Activated CD4-positive, alpha-beta T cell treated with anti-CD3 and anti-CD28 coated beads, Interleukin-2, amount 10 ng/mL, durations not matched to agents 24 days and 14 days (primary cell): ENCODE measurements around the gene PTRH1. TPM values are rescaled to one million over a fixed set of nuclear protein-coding genes. Genes with fewer than 3 reads are reported as not detected.

ENCODE experiments used
- DNase-seq: peaks from one replicate; pipeline ENCODE4 v3.0.0; 2022
- H3K27ac Mint-ChIP-seq: one replicate; pipeline ENCODE4 v1.8.0; 2022; ENCODE audit warnings: mild to moderate bottlenecking, mixed read lengths
- H3K27me3 Mint-ChIP-seq: one replicate; pipeline ENCODE4 v1.8.0; 2022; ENCODE audit warnings: mixed read lengths
- H3K36me3 Mint-ChIP-seq: one replicate; pipeline ENCODE4 v1.8.0; 2022; ENCODE audit warnings: low read depth, mild to moderate bottlenecking, mixed read lengths
- H3K4me1 Mint-ChIP-seq: one replicate; pipeline ENCODE4 v1.8.0; 2021; ENCODE audit warnings: mixed read lengths
- H3K4me3 Mint-ChIP-seq: one replicate; pipeline ENCODE4 v1.8.0; 2022; ENCODE audit warnings: mild to moderate bottlenecking, moderate library complexity, mixed read lengths
- H3K9me3 Mint-ChIP-seq: one replicate; pipeline ENCODE4 v1.8.0; 2021; ENCODE audit warnings: mixed read lengths
- intact Hi-C: fragments of 100-400 bp; cut with micrococcal nuclease; formaldehyde crosslinking; loops from one replicate; pipeline ENCODE4 v1.15.1; 2023
- total RNA-seq: library from RNA; stranded (reverse); gene quantifications from 2 replicates; pipeline ENCODE4 v1.2.3, GENCODE V29; 2022

Gene PTRH1
- total RNA-seq, 1 donor from 2014 or later: 22.8 TPM

GRCh38 chr9:127733614-127734013, 18.2 kb upstream of the PTRH1 start:
- no peak overlapping the region for H3K27ac Mint-ChIP-seq
- DNase-seq: no peak
- H3K4me3 Mint-ChIP-seq: peak overlapping the region; percentile 89
- H3K36me3 Mint-ChIP-seq: peaks cover 9% of the 10 kb centered on the region
- no peaks in the 10 kb centered on the region for H3K27me3 Mint-ChIP-seq
- intact Hi-C loops: loop anchor here (1.0 kb wide), 2 partner anchors 143 to 229 kb away; no protein-coding TSS in a partner anchor
- peaks cover 10% of the 10 kb centered on the region for H3K4me1 Mint-ChIP-seq
- no peaks in the 10 kb centered on the region for H3K9me3 Mint-ChIP-seq

- peaks cover 10% of the 10 kb centered on the region for H3K4me1 Mint-ChIP-seq
- intact Hi-C loops: no loop called here
- DNase-seq: no peak
- H3K4me3 Mint-ChIP-seq: no peak overlapping the region
- no peak overlapping the region for H3K27ac Mint-ChIP-seq
- H3K9me3 Mint-ChIP-seq: no peaks in the 10 kb centered on the region
- peaks cover 3% of the 10 kb centered on the region for H3K36me3 Mint-ChIP-seq
- H3K27me3 Mint-ChIP-seq: no peaks in the 10 kb centered on the region
Measured at GRCh38 chr9:127732444-127732843, 17.0 kb upstream of the PTRH1 start.

GRCh38 chr9:127731938-127732337, 16.5 kb upstream of the PTRH1 start:
- Mint-ChIP-seq H3K4me3 (no peak overlapping the region), H3K27me3 (no peaks in the 10 kb centered on the region), H3K27ac (no peak overlapping the region), H3K36me3 (peaks cover 3% of the 10 kb centered on the region), H3K9me3 (no peaks in the 10 kb centered on the region), H3K4me1 (peaks cover 10% of the 10 kb centered on the region)
- intact Hi-C loops: no loop called here
- DNase-seq: no peak

GRCh38 chr9:127730799-127731410, 15.4 kb upstream of the PTRH1 start:
- intact Hi-C loops: no loop called here
- Mint-ChIP-seq H3K4me1 (peaks cover 10% of the 10 kb centered on the region), H3K4me3 (no peak overlapping the region), H3K27ac (no peak overlapping the region), H3K9me3 (no peaks in the 10 kb centered on the region), H3K27me3 (no peaks in the 10 kb centered on the region), H3K36me3 (peaks cover 3% of the 10 kb centered on the region)
- no peak for DNase-seq

- intact Hi-C loops: no loop called here
- DNase-seq: no peak
- Mint-ChIP-seq H3K9me3 (no peaks in the 10 kb centered on the region), H3K4me3 (no peak overlapping the region), H3K36me3 (peaks cover 3% of the 10 kb centered on the region), H3K27ac (no peak overlapping the region), H3K27me3 (no peaks in the 10 kb centered on the region), H3K4me1 (peaks cover 7% of the 10 kb centered on the region)
Measured at GRCh38 chr9:127730262-127730661, 14.8 kb upstream of the PTRH1 start.

- DNase-seq: no peak
- intact Hi-C loops: no loop called here
- Mint-ChIP-seq H3K27ac (no peak overlapping the region), H3K4me3 (no peak overlapping the region), H3K27me3 (no peaks in the 10 kb centered on the region), H3K36me3 (peaks cover 3% of the 10 kb centered on the region), H3K4me1 (peaks cover 6% of the 10 kb centered on the region), H3K9me3 (no peaks in the 10 kb centered on the region)
Measured at GRCh38 chr9:127729522-127730256, 14.2 kb upstream of the PTRH1 start.

- H3K9me3 Mint-ChIP-seq: no peaks in the 10 kb centered on the region
- no peak overlapping the region for H3K27ac Mint-ChIP-seq
- H3K36me3 Mint-ChIP-seq: peaks cover 3% of the 10 kb centered on the region
- peaks cover 3% of the 10 kb centered on the region for H3K4me1 Mint-ChIP-seq
- no peak overlapping the region for H3K4me3 Mint-ChIP-seq
- no peaks in the 10 kb centered on the region for H3K27me3 Mint-ChIP-seq
- DNase-seq: no peak
- intact Hi-C loops: no loop called here
Measured at GRCh38 chr9:127728808-127729207, 13.3 kb upstream of the PTRH1 start.

GRCh38 chr9:127726871-127727270, 11.4 kb upstream of the PTRH1 start:
- no peak overlapping the region for H3K27ac Mint-ChIP-seq
- no peaks in the 10 kb centered on the region for H3K9me3 Mint-ChIP-seq
- no peaks in the 10 kb centered on the region for H3K4me1 Mint-ChIP-seq
- H3K4me3 Mint-ChIP-seq: no peak overlapping the region
- H3K27me3 Mint-ChIP-seq: no peaks in the 10 kb centered on the region
- no peak for DNase-seq
- H3K36me3 Mint-ChIP-seq: peaks cover 1% of the 10 kb centered on the region
- intact Hi-C loops: no loop called here

GRCh38 chr9:127724012-127724411, 8.5 kb upstream of the PTRH1 start:
- no peaks in the 10 kb centered on the region for H3K27me3 Mint-ChIP-seq
- H3K9me3 Mint-ChIP-seq: no peaks in the 10 kb centered on the region
- no peak overlapping the region for H3K4me3 Mint-ChIP-seq
- intact Hi-C loops: no loop called here
- no peaks in the 10 kb centered on the region for H3K36me3 Mint-ChIP-seq
- DNase-seq: no peak
- H3K27ac Mint-ChIP-seq: no peak overlapping the region
- H3K4me1 Mint-ChIP-seq: peaks cover 6% of the 10 kb centered on the region

- intact Hi-C loops: no loop called here
- Mint-ChIP-seq H3K27me3 (no peaks in the 10 kb centered on the region), H3K4me1 (peaks cover 6% of the 10 kb centered on the region), H3K36me3 (no peaks in the 10 kb centered on the region), H3K27ac (no peak overlapping the region), H3K4me3 (no peak overlapping the region), H3K9me3 (no peaks in the 10 kb centered on the region)
- no peak for DNase-seq
Measured at GRCh38 chr9:127723444-127723843, 8.0 kb upstream of the PTRH1 start.

- intact Hi-C loops: no loop called here
- Mint-ChIP-seq H3K9me3 (no peaks in the 10 kb centered on the region), H3K27ac (no peak overlapping the region), H3K4me1 (peaks cover 6% of the 10 kb centered on the region), H3K36me3 (no peaks in the 10 kb centered on the region), H3K4me3 (no peak overlapping the region), H3K27me3 (no peaks in the 10 kb centered on the region)
- DNase-seq: no peak
Measured at GRCh38 chr9:127723013-127723412, 7.5 kb upstream of the PTRH1 start.

- H3K27ac Mint-ChIP-seq: no peak overlapping the region
- H3K36me3 Mint-ChIP-seq: no peaks in the 10 kb centered on the region
- no peak for DNase-seq
- H3K9me3 Mint-ChIP-seq: no peaks in the 10 kb centered on the region
- peaks cover 6% of the 10 kb centered on the region for H3K4me1 Mint-ChIP-seq
- intact Hi-C loops: no loop called here
- no peaks in the 10 kb centered on the region for H3K27me3 Mint-ChIP-seq
- no peak overlapping the region for H3K4me3 Mint-ChIP-seq
Measured at GRCh38 chr9:127722055-127722745, 6.7 kb upstream of the PTRH1 start.

- Mint-ChIP-seq H3K4me3 (no peak overlapping the region), H3K27ac (no peak overlapping the region), H3K9me3 (no peaks in the 10 kb centered on the region), H3K4me1 (peaks cover 6% of the 10 kb centered on the region), H3K36me3 (no peaks in the 10 kb centered on the region), H3K27me3 (no peaks in the 10 kb centered on the region)
- intact Hi-C loops: no loop called here
- DNase-seq: no peak
Measured at GRCh38 chr9:127721391-127721821, 5.9 kb upstream of the PTRH1 start.

- Mint-ChIP-seq H3K9me3 (no peaks in the 10 kb centered on the region), H3K27ac (no peak overlapping the region), H3K4me3 (no peak overlapping the region), H3K27me3 (no peaks in the 10 kb centered on the region), H3K36me3 (no peaks in the 10 kb centered on the region), H3K4me1 (peaks cover 11% of the 10 kb centered on the region)
- intact Hi-C loops: no loop called here
- DNase-seq: no peak
Measured at GRCh38 chr9:127720865-127721227, 5.4 kb upstream of the PTRH1 start.
